ENCODE results near the gene ADARB2.

The ADARB2 gene

GRCh38 chr10:1193561-1193960 lies 543.8 kb downstream of the ADARB2 start:
- TF ChIP-seq CTCF (IDR thresholded peaks at IDR 0.05) (no peak), ZFX (IDR thresholded peaks at IDR 0.05; ENCODE audit: borderline replicate concordance) (no peak)
- H3K27ac ChIP-seq, result no peak overlapping the region

- no peak overlapping the region for H3K27ac ChIP-seq
- TF ChIP-seq CTCF (IDR thresholded peaks at IDR 0.05) (no peak), ZFX (IDR thresholded peaks at IDR 0.05; ENCODE audit: borderline replicate concordance) (no peak)
These were observed 545.6 kb downstream of the ADARB2 start for GRCh38 chr10:1191752-1192151.

GRCh38 chr10:1190791-1191490 lies 546.4 kb downstream of the ADARB2 start:
- TF ChIP-seq CTCF (IDR thresholded peaks at IDR 0.05), result no peak
- no peak for TF ChIP-seq ZFX (IDR thresholded peaks at IDR 0.05; ENCODE audit: borderline replicate concordance)
- H3K27ac ChIP-seq, result no peak overlapping the region

- no peak for TF ChIP-seq ZFX (IDR thresholded peaks at IDR 0.05; ENCODE audit: borderline replicate concordance)
- TF ChIP-seq CTCF (IDR thresholded peaks at IDR 0.05), result no peak
- no peak overlapping the region for H3K27ac ChIP-seq
These were observed 547.3 kb downstream of the ADARB2 start for GRCh38 chr10:1190052-1190395.

GRCh38 chr10:1189166-1190051 lies 547.9 kb downstream of the ADARB2 start:
- no peak overlapping the region for H3K27ac ChIP-seq
- TF ChIP-seq ZFX (IDR thresholded peaks at IDR 0.05; ENCODE audit: borderline replicate concordance), result no peak
- no peak for TF ChIP-seq CTCF (IDR thresholded peaks at IDR 0.05)

GRCh38 chr10:1188558-1189135 lies 548.7 kb downstream of the ADARB2 start:
- TF ChIP-seq CTCF (IDR thresholded peaks at IDR 0.05) (no peak), ZFX (IDR thresholded peaks at IDR 0.05; ENCODE audit: borderline replicate concordance) (no peak)
- no peak overlapping the region for H3K27ac ChIP-seq
